NCI-H2227 (cell line): Measurements from ENCODE around the gene LAMA3.
A peak's percentile ranks its signal among the peaks of the same experiment; 100 is the strongest.

Experiments used
- DNase-seq: peaks from one replicate; lab custom pipeline; 2025; ENCODE audit not compliant: unreplicated experiment; lab: John Stamatoyannopoulos, UW

LAMA3 gene

GRCh38 chr18:23689031-23689615, at the start of gene LAMA3:
TSS of gene LAMA3 (plus strand) at chr18:23689453. CDS start at chr18:23689684, 231 bp downstream.
- DNase-seq: peak; percentile 77

GRCh38 chr18:23640052-23640451, 49.2 kb upstream of the LAMA3 start:
- no peak for DNase-seq

- no peak for DNase-seq
These were observed 48.0 kb upstream of the LAMA3 start for GRCh38 chr18:23641143-23641720.

GRCh38 chr18:23641937-23642666, 47.2 kb upstream of the LAMA3 start:
- DNase-seq: no peak

- no peak for DNase-seq
These were observed 45.3 kb upstream of the LAMA3 start for GRCh38 chr18:23643815-23644490.

GRCh38 chr18:23645568-23646175, 43.6 kb upstream of the LAMA3 start:
- no peak for DNase-seq

- no peak for DNase-seq
These were observed 43.0 kb upstream of the LAMA3 start for GRCh38 chr18:23646282-23646681.

- DNase-seq: no peak
These were observed 40.8 kb upstream of the LAMA3 start for GRCh38 chr18:23648456-23648855.

- no peak for DNase-seq
These were observed 40.2 kb upstream of the LAMA3 start for GRCh38 chr18:23648940-23649607.

GRCh38 chr18:23650968-23651927, 38.0 kb upstream of the LAMA3 start:
- peak; percentile 23 for DNase-seq

GRCh38 chr18:23652232-23652631, 37.0 kb upstream of the LAMA3 start:
- DNase-seq: no peak

GRCh38 chr18:23658285-23658684, 31.0 kb upstream of the LAMA3 start:
- DNase-seq: no peak

- no peak for DNase-seq
These were observed 27.4 kb upstream of the LAMA3 start for GRCh38 chr18:23661735-23662308.

- peak; percentile 78 for DNase-seq
These were observed 26.7 kb upstream of the LAMA3 start, which contains the start of gene ANKRD29 for GRCh38 chr18:23662309-23663263. TSS of gene ANKRD29 (minus strand) at chr18:23662911. CDS start at chr18:23662730, 181 bp downstream.

GRCh38 chr18:23664674-23665073, 24.6 kb upstream of the LAMA3 start:
- DNase-seq: no peak

GRCh38 chr18:23667114-23667513, 22.1 kb upstream of the LAMA3 start:
- DNase-seq: no peak

- DNase-seq: no peak
These were observed 20.5 kb upstream of the LAMA3 start for GRCh38 chr18:23668731-23669130.

- no peak for DNase-seq
These were observed 20.0 kb upstream of the LAMA3 start for GRCh38 chr18:23669202-23669766.
